ENCODE measurements around the gene BCL7B.

The BCL7B gene

GRCh38 chr7:73522105-73522872 lies 35.2 kb downstream of the BCL7B start, which contains the start of gene BAZ1B:
TSS of gene BAZ1B (minus strand) at chr7:73522293. CDS start at chr7:73521933, 360 bp downstream.
- FAIRE-seq, result peak; percentile 94
- TF ChIP-seq POLR2A (IDR thresholded peaks at IDR 0.05; ENCODE audit: low read depth, low read length) (peak; percentile 84), POLR2AphosphoS5 (IDR thresholded peaks at IDR 0.05; ENCODE audit: low read depth, low read length) (peak; percentile 52; the same call in 1 of the 2 replicates), TAF1 (IDR thresholded peaks at IDR 0.05; ENCODE audit: borderline replicate concordance, low read depth, low read length) (peak; percentile 83)
- peak; percentile 95 for DNase-seq (ENCODE audit: insufficient read length)

GRCh38 chr7:73521636-73522104 lies 35.8 kb downstream of the BCL7B start:
- TF ChIP-seq POLR2A (IDR thresholded peaks at IDR 0.05; ENCODE audit: low read depth, low read length) (peak; percentile 50; the same call in 1 of the 2 replicates), TAF1 (IDR thresholded peaks at IDR 0.05; ENCODE audit: borderline replicate concordance, low read depth, low read length) (no peak)
- DNase-seq (ENCODE audit: insufficient read length), result peak; percentile 58
- FAIRE-seq, result no peak

- peak; percentile 17 for FAIRE-seq
- no peak for DNase-seq (ENCODE audit: insufficient read length)
- no peak for TF ChIP-seq TAF1 (IDR thresholded peaks at IDR 0.05; ENCODE audit: borderline replicate concordance, low read depth, low read length)
- TF ChIP-seq POLR2AphosphoS5 (IDR thresholded peaks at IDR 0.05; ENCODE audit: low read depth, low read length), result no peak
- no peak for TF ChIP-seq POLR2A (IDR thresholded peaks at IDR 0.05; ENCODE audit: low read depth, low read length)
These were observed 36.5 kb downstream of the BCL7B start for GRCh38 chr7:73520673-73521635.

GRCh38 chr7:73519867-73520672 lies 37.4 kb downstream of the BCL7B start:
- TF ChIP-seq POLR2A (IDR thresholded peaks at IDR 0.05; ENCODE audit: low read depth, low read length), result no peak
- no peak for TF ChIP-seq TAF1 (IDR thresholded peaks at IDR 0.05; ENCODE audit: borderline replicate concordance, low read depth, low read length)
- no peak for TF ChIP-seq POLR2AphosphoS5 (IDR thresholded peaks at IDR 0.05; ENCODE audit: low read depth, low read length)
- no peak for DNase-seq (ENCODE audit: insufficient read length)
- FAIRE-seq, result no peak

- no peak for TF ChIP-seq POLR2A (IDR thresholded peaks at IDR 0.05; ENCODE audit: low read depth, low read length)
- TF ChIP-seq POLR2AphosphoS5 (IDR thresholded peaks at IDR 0.05; ENCODE audit: low read depth, low read length), result no peak
- no peak for TF ChIP-seq TAF1 (IDR thresholded peaks at IDR 0.05; ENCODE audit: borderline replicate concordance, low read depth, low read length)
- DNase-seq (ENCODE audit: insufficient read length), result no peak
- FAIRE-seq, result no peak
These were observed 39.0 kb downstream of the BCL7B start for GRCh38 chr7:73518470-73518869.

- FAIRE-seq (no peak), DNase-seq (ENCODE audit: insufficient read length) (no peak)
These were observed 40.1 kb downstream of the BCL7B start for GRCh38 chr7:73517241-73517995.

GRCh38 chr7:73515178-73515577 lies 42.3 kb downstream of the BCL7B start:
- FAIRE-seq, result no peak
- TF ChIP-seq POLR2AphosphoS5 (IDR thresholded peaks at IDR 0.05; ENCODE audit: low read depth, low read length) (0 out of 2 replicates have a peak, but pooled peaks have one; percentile 18), TAF1 (IDR thresholded peaks at IDR 0.05; ENCODE audit: borderline replicate concordance, low read depth, low read length) (no peak)
- DNase-seq (ENCODE audit: insufficient read length), result no peak

More at GRCh38 chr7:73517241-73517995, 40.1 kb downstream of the BCL7B start:
- TF ChIP-seq POLR2AphosphoS5 (IDR thresholded peaks at IDR 0.05; ENCODE audit: low read depth, low read length) (no peak), TAF1 (IDR thresholded peaks at IDR 0.05; ENCODE audit: borderline replicate concordance, low read depth, low read length) (no peak), POLR2A (IDR thresholded peaks at IDR 0.05; ENCODE audit: low read depth, low read length) (no peak)

- TF ChIP-seq TAF1 (IDR thresholded peaks at IDR 0.05; ENCODE audit: borderline replicate concordance, low read depth, low read length) (no peak), POLR2AphosphoS5 (IDR thresholded peaks at IDR 0.05; ENCODE audit: low read depth, low read length) (no peak), POLR2A (IDR thresholded peaks at IDR 0.05; ENCODE audit: low read depth, low read length) (no peak)
- no peak for FAIRE-seq
- DNase-seq (ENCODE audit: insufficient read length), result no peak
These were observed 45.3 kb downstream of the BCL7B start for GRCh38 chr7:73512018-73512780.

GRCh38 chr7:73509463-73509862 lies 48.0 kb downstream of the BCL7B start:
- TF ChIP-seq POLR2AphosphoS5 (IDR thresholded peaks at IDR 0.05; ENCODE audit: low read depth, low read length) (no peak), POLR2A (IDR thresholded peaks at IDR 0.05; ENCODE audit: low read depth, low read length) (no peak), TAF1 (IDR thresholded peaks at IDR 0.05; ENCODE audit: borderline replicate concordance, low read depth, low read length) (no peak)
- no peak for FAIRE-seq
- no peak for DNase-seq (ENCODE audit: insufficient read length)

Data from GM12892 (cell line).